Measurements from ENCODE around the gene ACAN. TPM values are rescaled to one million over a fixed set of nuclear protein-coding genes. Genes with fewer than 3 reads are reported as not detected.
A peak's percentile ranks its signal among the peaks of the same experiment; 100 is the strongest.

The ACAN gene
- total RNA-seq, 1 experiment from 2014 or later: 0.03 TPM

DNA sequence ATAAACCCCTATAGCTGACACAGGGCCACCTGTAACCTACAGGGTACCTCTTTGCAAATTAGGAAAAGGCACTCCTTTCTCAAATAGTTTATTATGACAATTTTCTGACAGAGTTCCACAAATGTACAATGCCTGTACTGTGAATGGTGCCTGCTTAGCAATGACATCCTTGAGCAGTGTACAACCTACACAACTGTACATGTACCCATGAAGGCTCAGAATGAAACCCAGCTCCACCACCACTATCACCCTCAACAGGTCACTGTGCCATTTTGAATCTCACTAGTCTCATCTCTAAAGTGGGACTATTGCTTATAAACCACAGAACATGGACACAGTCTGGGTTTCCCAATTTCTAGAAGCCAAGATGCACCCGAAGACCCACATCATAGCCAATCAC lies 102.9 kb downstream of the ACAN start:
- no peak for TF ChIP-seq POLR2AphosphoS5 (IDR thresholded peaks at IDR 0.05; ENCODE audit: low read depth, low read length)
- TF ChIP-seq TCF7L2 (IDR thresholded peaks at IDR 0.05; ENCODE audit: low read depth, low read length): no peak
- TF ChIP-seq REST (IDR thresholded peaks at IDR 0.05; ENCODE audit: insufficient read depth in 1 of 2, low read depth in 2 of 2, low read length in 1 of 2): no peak
- no peak for TF ChIP-seq CTCF (IDR thresholded peaks at IDR 0.05)
- no peak for TF ChIP-seq SIN3A (IDR thresholded peaks at IDR 0.05; ENCODE audit: borderline replicate concordance, insufficient read depth, low read depth, low read length)
- intact Hi-C loops (cut with micrococcal nuclease; ENCODE audit: unreplicated experiment) (no loop called here), in situ Hi-C loops (cut with HindIII; ENCODE audit: low pct_unique_long_range_greater_than_20kb, low sequenced_read_pairs) (no loop called here)
- ATAC-seq (no peak), DNase-seq (ENCODE audit: low read depth, low spot score) (no peak)
- peaks cover 18% of the 10 kb centered on the region for H3K36me3 ChIP-seq (ENCODE audit: control insufficient read depth, insufficient read depth, low read length)
- H3K27ac ChIP-seq (ENCODE audit: low read length): peak overlapping the region; percentile 97
- CTCF ChIA-PET: interaction anchor here (0.6 to 2.3 kb wide), 3 partner anchors 98 to 272 kb away, joined by 3 to 27 read pairs (median 13); no protein-coding TSS in a partner anchor
- BruUV-seq (replicated peaks): no TSS peak
- no peak overlapping the region for H3K4me3 ChIP-seq (ENCODE audit: low read depth in 2 of 2, low read length in 2 of 2)
- POLR2A ChIA-PET: interaction anchor here (0.5 to 0.6 kb wide), 2 partner anchors 76 to 133 kb away, joined by 4 read pairs; no protein-coding TSS in a partner anchor
- H3K4me1 ChIP-seq (ENCODE audit: control insufficient read depth, insufficient read depth, low read length): peaks cover 96% of the 10 kb centered on the region
- no peaks in the 10 kb centered on the region for H3K9me3 ChIP-seq (ENCODE audit: control insufficient read depth, insufficient read depth, low read depth, low read length)
- H3K27me3 ChIP-seq (ENCODE audit: control insufficient read depth, insufficient read depth, low read length): no peaks in the 10 kb centered on the region

DNA sequence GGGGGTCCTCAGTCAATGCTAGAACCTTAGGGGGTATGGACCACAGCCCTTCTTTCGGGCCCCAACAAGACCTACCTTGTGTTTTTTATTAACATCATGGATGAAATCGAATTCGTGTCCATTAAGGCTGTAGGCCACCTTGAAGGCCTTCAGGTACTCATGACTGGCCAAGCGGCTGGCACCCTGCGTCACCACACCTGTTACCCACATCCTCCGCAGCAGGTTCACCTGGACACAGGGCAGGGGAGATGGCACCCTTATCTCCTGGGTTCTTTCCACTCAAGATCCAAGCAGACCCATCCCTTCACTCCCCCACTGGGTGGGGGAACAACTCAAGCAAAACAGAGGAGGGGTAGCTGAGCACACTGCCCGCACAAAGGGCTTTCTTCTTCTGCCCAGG lies 103.3 kb downstream of the ACAN start:
- Histone ChIP-seq H3K36me3 (ENCODE audit: control insufficient read depth, insufficient read depth, low read length) (peaks cover 18% of the 10 kb centered on the region), H3K4me1 (ENCODE audit: control insufficient read depth, insufficient read depth, low read length) (peaks cover 93% of the 10 kb centered on the region), H3K27me3 (ENCODE audit: control insufficient read depth, insufficient read depth, low read length) (no peaks in the 10 kb centered on the region), H3K27ac (ENCODE audit: low read length) (peak overlapping the region; percentile 97), H3K9me3 (ENCODE audit: control insufficient read depth, insufficient read depth, low read depth, low read length) (no peaks in the 10 kb centered on the region), H3K4me3 (ENCODE audit: low read depth in 2 of 2, low read length in 2 of 2) (peak overlapping the region in 1 of 2 experiments; percentile 2; a peak in 2 of 4 replicates)
- no peak for DNase-seq (ENCODE audit: low read depth, low spot score)
- POLR2A ChIA-PET: interaction anchor here (0.6 kb wide), 1 partner anchor 132 kb away, joined by 4 read pairs; no protein-coding TSS in a partner anchor
- CTCF ChIA-PET: interaction anchor here (2.3 kb wide), 1 partner anchor 97 kb away, joined by 27 read pairs; no protein-coding TSS in a partner anchor
- intact Hi-C loops (cut with micrococcal nuclease; ENCODE audit: unreplicated experiment) (no loop called here), in situ Hi-C loops (cut with HindIII; ENCODE audit: low pct_unique_long_range_greater_than_20kb, low sequenced_read_pairs) (no loop called here)
- no peak for ATAC-seq
- TF ChIP-seq SIN3A (IDR thresholded peaks at IDR 0.05; ENCODE audit: borderline replicate concordance, insufficient read depth, low read depth, low read length): no peak
- no peak for TF ChIP-seq REST (IDR thresholded peaks at IDR 0.05; ENCODE audit: insufficient read depth in 1 of 2, low read depth in 2 of 2, low read length in 1 of 2)
- no peak for TF ChIP-seq POLR2AphosphoS5 (IDR thresholded peaks at IDR 0.05; ENCODE audit: low read depth, low read length)
- no peak for TF ChIP-seq CTCF (IDR thresholded peaks at IDR 0.05)
- no peak for TF ChIP-seq TCF7L2 (IDR thresholded peaks at IDR 0.05; ENCODE audit: low read depth, low read length)
- BruUV-seq (replicated peaks): no TSS peak

All from Panc1 (cell line).